ENCODE data around the gene CD58.

GRCh38 chr1:116586741-116587143, 15.9 kb upstream of the CD58 start:
- TF ChIP-seq CTCF (IDR thresholded peaks at IDR 0.05) (no peak), POLR2A (IDR thresholded peaks at IDR 0.05; ENCODE audit: low read depth) (no peak), EP300 (IDR thresholded peaks at IDR 0.05) (no peak), POLR2AphosphoS5 (IDR thresholded peaks at IDR 0.05) (no peak)
